ENCODE data around the gene BNIP3. TPM values are rescaled to one million over a fixed set of nuclear protein-coding genes. Genes with fewer than 3 reads are reported as not detected.

BNIP3 gene
- total RNA-seq, 1 donor from 2014 or later, result 35.1 TPM

DNA sequence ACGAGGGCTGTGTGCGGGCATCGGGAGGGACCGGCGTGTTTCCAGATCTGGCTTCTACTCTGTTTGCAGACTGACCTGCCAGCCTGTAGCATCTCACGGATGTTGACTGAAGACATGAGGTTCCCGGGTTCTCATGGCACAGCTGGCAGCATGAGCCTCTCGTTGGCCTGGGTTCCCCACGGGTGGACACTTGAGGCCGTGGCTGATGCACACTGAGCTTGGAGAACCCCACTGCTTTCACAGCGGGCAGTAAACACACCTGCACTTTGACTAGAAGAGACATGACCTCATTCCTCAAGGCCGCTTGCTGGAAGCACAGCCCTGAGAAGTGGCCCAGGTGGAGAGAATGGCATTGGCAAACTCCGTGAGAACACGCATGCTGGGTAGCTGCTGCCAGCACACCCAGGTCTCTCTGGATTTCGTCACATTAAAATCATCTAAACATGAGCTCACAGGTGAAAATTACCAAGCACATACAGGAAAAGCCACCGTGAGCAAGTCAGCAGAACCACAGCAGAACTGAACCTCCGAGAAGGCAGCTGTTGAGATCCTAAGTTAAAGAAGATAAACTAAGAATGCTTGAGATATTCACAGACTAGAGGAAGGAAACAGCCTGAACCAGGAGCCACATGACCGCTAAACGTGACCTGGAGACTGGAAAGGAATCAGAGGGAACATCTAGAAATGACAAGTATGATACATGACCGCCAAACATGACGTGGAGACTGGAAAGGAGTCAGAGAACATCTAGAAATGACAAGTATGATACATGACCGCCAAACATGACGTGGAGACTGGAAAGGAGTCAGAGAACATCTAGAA, 32.5 kb downstream of the BNIP3 start:
- no peak for DNase-seq

DNA sequence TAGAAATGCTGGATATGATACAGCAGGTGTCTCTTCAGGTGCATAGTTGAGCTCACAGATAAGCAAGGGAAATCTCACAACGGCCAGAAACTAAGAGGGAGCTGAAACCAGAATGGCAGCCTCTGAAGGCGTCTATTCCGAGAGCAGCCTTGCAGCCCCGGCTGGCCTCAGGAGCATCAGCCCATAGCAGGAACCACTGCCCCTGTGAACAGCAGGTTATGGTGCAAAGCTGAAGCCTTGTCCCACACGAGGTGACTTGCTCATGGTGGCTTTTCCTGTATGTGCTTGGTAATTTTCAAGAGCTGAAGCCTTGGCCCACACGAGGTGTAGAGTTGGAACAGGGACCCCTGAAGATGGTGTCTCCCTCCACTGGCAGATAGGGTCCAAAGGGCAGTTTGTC, 33.2 kb downstream of the BNIP3 start:
- DNase-seq, result no peak

DNA sequence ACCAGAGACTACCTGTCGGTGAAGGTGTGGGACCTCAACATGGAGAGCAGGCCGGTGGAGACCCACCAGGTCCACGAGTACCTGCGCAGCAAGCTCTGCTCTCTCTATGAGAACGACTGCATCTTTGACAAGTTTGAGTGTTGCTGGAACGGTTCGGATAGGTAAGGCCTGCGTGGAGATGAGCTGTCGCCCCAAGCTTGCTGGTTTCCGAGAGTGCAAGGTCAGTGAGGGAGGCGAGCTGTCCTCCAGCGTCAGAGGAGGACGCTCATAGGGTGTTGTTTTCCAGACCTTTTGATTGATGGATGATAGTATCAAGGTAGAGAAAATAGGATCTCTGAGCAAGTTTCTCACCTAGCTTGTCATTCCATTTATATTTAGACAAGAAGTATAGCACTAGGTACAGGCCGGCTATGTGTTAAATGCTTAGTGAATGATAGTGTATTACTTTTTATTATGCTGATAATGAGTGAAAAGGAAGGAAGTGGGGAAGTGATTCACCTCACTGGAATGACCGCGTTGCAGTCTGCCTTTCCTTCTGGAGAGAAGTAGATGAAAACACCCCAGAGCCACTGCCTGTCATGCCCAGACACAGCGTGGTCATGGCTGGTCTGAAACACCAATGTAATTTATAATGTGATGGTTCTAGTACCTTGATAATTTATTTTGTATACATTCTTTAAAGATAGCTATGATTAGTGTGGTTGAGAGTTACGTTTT, 33.9 kb downstream of the BNIP3 start:
- no peak for DNase-seq

DNA sequence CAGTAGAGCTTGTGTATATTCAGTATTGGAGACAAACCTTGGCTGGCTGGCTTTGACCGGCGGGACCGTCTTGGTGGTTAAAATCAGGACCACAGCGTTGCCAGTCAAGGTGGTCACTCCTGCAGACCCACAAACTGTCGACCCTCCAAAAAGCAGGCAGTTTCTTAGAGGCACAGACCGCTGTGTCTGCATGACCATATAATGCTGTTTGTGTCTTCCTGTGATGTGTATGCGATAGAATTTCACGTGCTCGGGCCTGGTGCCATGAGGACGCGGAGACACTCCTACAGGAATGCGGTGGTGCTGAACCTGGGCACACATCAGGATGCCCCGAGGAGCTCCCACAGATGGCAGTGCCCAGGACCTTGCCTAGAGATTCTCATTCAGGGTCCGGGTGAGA, 34.8 kb downstream of the BNIP3 start:
- no peak for DNase-seq

DNA sequence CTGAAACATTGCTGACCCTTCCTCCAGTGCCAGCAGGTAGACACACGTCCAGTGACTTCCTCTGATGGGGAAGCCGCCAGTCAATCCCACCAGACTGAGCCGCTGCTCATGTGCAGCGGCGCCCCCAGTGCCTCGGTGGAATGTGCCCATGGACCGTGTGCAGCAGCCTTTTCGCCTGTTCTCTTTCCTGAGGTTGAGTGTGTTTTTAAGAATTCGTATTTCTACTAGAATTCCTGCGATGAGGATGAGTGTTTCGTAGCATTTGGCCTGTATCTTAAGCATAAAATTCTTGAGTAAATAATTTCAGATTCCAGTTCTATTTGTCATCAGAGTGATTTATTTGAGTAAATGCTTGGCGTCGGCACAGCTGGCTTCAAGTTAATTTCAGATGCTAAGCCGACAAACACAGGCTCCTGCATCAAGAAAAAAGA, 35.4 kb downstream of the BNIP3 start:
- no peak for DNase-seq

DNA sequence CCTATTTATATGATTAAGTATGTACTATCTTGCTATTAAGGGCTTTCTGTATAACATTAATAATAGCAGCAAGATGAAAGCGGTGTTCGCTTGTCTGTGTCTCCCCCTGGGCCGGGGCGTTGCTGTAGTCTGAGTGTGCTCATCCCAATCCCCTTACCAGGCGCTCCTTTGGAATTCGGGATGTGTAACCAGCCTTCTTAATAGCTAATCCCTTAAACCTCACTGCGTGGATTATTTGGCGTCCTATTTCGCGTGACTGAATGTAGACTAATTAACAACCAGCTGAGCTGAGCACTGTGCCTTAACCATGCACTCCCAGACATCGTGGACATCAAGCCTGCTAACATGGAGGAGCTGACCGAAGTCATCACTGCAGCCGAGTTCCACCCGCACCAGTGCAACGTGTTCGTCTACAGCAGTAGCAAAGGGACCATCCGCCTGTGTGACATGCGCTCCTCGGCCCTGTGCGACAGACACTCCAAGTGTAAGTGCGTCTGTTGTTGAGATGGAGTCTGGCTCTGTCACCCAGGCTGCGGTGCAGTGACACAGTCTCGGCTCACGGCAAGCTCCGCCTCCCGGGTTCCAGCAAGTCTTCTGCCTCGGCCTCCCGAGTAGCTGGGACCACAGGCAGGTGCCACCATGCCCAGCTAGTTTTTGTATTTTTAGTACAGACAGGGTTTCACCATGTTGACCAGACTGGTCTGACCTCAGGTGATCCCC, 36.6 kb downstream of the BNIP3 start:
- no peak for DNase-seq

DNA sequence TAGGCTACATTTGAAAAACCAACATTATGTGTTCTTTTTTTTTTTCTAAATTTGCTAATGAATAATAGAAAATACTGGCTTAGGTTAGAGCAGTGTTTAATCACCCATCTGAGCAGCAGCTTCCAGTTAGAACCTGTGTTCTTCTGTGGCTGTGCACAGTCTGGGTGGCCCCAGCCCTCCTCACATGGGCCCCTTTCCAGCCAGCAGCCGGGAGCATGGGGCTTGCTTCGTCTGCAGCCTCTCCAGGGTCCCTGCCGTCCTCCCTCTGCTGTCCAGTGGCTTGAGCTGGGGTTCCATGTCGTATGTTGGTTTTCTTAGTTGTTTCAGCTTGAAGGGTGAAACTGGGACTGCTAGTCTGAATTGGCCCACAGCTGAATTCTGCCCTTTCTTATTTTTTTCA, 37.3 kb downstream of the BNIP3 start:
- no peak for DNase-seq

DNA sequence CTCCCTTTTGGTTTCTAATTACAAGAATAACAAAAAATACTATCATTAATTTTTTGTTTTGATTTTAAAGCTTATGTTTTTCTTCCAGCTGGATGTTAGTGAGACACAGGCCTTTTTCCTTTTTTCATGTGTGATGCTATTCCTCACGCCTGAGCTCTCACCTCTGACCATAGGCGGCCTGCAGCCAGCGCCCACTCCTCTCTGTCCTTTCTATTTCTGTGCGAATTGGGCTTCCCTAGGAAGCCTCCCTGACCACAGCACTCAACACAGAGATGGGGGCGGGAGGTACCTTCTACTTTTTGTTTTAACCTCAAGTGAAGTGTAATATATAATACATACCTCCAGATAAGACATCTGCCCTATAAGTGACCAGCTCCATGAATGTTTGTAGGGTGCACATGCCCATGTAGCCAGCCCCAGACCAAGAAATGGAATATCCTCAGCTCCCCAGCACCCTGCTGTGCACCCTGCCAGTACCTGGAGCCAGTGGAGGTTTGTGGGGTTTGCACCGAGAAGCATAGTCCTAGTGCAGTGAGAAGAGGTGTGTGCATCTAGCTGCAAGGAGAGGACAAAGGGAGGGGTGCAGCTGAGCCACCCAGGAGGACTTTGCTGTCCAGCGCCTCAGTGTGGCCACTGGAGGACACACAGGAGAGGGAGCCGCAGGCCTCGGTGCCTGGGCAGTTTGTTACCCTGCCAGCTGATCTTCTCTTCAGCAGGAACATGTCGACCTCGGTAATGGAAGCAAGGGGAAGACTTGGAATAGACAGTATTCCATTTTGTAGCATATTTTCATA, 38.5 kb downstream of the BNIP3 start:
- no peak for DNase-seq

DNA sequence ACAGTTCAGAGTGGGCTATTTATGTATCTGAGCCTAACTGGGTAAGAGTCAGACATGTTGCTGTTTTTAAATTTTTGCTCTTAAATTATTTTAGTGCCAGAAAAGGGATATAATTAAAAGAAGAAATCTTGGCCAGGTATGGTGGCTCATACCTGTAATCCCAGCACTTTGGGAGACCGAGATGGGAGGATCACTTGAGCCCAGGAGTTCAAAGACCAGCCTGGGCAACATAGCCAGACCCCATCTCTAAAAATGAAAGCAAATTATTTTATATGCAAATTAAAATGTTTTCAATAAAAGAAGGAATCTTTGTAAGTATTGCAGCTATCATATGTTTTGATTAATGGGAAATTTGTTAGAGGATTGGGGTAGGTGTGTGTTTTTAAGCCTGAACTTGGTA, 39.3 kb downstream of the BNIP3 start:
- no peak for DNase-seq

DNA sequence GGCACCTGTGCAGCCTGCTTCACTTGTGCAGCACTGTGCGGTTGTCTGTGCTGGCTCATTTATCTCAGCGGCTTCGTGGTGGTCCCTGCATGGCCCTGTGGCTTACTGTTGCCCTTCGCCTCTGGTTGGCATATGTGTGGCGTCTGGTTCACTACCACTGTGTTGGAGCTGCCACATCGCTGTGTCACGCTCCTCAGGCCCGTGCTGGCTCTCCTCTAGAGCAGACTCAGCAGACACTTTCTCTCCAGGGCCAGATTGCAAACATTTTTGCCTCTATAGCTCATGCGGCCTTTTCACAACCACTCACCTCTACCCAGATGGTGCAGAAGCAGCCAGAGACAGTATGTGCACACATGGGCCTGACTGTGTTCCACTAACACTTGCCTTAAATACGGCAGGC, 43.0 kb downstream of the BNIP3 start:
- DNase-seq, result no peak

DNA sequence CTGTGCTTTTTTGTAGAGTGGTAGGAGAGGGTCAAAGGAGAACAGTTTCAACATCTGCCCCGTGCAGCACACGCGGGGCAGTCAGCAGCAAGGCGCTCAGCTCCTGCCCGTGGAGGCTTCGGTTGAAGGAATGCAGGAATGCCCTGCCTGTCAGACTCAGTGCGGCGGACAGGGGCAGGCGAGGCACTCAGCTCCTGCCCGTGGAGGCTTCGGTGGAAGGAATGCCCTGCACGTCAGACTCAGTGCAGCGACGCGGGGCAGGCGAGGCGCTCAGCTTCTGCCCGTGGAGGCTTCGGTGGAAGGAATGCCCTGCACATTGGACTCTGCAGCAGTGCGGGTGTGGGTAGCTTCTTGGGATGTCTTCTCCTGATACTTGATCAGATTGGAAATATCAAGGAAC, 43.9 kb downstream of the BNIP3 start:
- DNase-seq, result no peak

DNA sequence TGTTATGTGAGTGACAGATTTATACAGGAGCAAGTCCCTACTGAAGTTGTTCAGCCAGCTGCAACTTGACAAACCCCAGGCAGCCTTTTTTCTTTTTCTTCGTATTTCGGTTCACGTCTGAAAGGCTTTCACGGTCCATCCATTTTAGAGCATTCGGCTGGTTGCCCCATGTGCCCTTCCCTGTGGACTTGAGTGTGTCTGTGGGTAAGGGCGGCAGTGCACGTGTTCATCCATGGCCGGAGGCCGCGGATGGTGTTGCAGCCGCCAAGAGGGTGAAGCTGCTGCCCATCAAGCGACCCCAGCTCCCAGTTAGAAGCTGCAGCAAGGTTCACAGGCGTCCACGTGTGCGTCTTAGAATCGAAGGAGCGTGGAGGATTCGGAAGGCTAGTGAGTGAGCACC, 45.0 kb downstream of the BNIP3 start:
- no peak for DNase-seq

DNA sequence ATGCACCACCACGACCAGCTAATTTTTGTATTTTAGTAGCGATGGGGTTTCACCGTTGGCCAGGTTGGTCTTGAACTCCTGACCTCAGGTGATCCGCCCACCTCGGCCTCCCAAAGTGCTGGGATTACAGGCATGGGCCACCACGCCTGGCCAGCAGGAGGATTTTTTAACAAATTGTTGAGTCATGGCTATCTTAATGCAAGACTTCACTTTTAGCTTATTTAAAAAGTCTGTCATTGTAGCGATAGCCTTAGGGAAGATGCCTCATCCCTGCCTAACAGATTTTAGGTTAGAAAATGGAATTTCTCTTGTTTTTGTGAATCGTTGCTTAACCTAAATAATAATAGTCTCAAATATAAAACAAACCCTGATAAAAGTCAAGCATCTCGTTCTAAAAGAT, 45.4 kb downstream of the BNIP3 start:
- no peak for DNase-seq

DNA sequence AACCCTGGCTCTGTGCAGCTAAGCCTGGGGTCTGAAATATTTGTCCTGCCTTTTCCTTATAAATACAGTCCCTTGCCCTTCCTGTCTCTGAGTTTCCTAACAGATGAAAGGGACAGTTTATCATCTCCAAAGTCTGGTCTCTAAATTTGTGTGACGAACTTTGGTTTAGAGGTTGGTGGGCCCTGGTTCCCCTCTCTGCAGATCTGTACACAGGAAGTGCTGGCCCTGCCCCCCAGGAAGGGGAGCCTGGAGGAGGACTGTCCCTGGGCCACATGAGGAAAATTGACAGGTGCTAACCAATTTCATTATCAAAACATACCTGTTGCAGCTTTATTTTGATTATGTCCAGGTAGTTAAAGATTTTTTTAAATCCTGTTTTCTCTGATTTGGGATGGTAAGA, 46.5 kb downstream of the BNIP3 start:
- no peak for DNase-seq

DNA sequence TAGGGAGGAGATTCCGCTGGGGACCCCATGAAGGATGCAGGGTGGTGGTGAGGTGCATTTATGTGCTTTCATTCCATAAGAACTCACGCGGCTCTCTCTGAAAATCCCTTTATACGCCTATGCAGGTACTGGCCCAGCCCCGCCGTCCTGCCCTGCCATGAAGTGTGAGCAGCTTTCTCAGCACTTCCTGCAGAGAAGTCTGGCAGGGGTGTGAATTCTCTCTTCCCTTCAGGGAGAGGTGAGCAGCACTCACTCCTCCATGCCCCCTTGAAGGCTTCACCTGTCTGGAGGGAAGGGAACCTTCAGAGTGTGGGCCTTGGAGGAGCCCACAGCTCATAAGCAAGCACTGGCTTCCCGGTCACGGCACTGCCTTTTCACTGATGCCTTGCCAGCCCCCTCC, 47.0 kb downstream of the BNIP3 start:
- no peak for DNase-seq

DNA sequence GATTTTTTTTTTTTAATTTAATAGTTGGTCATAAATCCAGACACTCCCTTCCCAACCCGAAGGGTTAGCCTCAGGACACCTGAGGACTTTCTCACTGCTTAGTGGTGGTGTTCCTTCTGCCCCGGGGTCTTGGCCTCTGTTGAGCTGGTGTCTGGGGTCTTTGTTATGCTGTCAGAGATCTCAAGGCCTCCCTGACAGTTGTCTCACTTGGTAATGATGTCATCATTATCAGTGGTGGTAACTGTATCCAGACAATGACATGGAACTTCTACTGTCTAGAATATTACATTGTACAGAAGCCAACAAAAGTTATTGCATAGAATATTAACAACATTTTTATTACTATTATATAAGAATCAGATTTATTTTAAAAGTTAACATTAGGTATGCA, 48.0 kb downstream of the BNIP3 start:
- DNase-seq, result no peak

DNA sequence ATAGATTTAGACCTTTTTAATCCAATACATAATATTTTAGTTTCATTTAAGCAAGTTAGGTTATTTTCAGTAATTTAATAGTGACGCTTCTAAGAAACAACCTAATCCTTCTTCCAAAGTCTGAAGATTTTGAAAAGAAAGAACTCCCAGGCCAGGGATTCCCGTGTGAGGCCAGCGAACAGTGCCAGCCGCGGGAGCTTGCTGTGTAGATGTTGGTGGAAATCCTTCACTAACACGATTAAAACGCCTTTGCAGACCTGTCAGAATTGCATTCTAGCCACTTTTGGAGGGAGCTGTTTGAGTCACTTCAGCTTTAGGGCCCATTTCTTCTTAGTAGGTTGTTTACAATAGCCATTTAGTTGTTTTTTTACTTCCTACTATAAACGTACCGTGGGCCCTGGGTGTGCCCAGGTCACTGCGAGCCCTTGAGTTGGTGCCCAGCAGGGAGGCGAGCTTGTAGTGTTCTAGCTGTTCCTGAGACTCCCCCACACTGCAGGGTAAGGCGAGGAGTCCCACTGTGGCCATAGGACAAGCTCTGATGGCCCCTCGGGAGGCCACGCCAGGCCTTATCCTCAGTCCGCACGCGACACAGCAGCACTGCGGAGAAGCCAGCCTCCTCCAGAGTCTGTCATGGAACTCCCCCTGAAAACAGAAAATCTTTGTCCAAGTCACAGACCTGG, 48.6 kb downstream of the BNIP3 start:
- DNase-seq, result no peak

DNA sequence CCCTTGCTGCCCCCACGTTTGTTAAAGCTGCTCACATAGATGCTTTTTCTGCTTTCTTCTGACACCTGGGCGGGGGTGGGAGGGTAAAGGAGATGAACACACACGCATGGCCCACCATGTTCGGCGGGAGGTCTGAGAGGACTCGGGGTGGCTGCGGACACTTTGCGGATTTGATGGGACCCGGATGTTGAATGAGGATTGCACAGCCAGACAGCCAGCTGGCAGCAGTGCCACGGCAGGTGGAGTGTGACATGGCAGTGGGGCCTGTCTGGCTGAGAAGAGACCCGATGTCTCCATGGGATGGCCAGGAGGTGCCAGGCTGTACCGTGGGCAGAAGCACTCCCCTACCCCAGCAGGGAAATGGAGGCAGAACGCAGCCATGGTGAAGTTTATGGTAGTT, 49.7 kb downstream of the BNIP3 start:
- DNase-seq, result no peak

DNA sequence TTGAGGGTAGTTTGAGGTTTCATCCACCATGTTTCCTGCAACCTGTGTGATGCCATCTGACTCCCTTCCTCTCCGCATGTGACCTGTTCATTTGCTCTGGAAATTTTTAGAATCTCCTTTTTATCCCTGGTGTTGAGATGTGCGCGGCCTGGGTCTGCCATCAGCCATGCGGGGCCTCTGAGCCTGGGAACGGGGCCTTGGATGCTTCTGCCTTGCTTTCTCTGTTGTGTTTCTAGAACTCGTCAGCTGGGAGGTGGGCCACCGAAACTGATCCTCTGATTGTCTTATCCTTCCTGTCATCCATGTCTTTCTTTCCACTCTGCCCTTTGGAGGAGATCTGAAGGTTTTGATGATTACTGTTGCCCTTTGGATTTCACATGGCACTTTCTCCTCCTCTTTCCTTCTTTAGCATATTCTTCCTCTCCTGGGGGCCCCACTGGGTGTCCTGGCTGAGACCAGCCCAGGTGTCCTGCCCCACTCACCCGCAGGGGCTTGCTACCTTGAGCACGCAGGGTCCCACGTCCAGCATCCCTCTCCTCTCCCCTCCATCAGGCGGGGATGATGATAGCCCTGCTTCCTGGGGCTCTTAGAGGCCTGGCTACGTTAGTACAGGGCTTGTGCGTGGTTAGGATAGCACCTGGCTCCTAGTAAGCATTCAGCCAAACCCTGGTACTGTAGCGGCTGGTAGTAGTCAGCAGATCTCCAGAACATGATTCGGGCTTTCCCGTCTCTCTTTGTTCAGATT, 51.0 kb downstream of the BNIP3 start:
- DNase-seq, result no peak

DNA sequence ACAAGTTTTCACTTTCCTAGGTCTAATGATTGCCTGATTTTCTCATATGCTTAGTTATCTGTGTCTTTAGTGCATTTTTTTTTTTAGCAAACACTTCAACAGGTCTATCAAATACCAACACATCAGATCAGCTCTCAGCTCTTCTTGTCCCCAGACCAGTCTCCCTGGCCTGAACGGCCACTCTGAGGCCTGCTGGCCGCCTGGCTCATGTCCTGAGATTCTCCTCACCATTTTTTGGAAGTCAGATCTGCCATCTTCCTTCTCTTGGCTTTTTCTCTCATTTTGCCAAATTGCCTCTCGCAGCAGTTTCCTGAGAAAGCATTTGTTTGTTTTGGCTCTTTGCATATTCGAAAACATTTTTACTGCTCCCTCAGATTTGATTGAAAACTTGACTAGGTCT, 51.6 kb downstream of the BNIP3 start:
- no peak for DNase-seq
